AG04450 (cell line): Measurements from ENCODE around the gene SMYD2. TPM values are rescaled to one million over a fixed set of nuclear protein-coding genes. Genes with fewer than 3 reads are reported as not detected.

Experiments
- CTCF ChIA-PET: fragments of 300-600, 350-600 bp; formaldehyde crosslinking; extraction: SDS; loops from one replicate; lab custom pipeline; 2022; ENCODE audit warnings: antibody characterized with exemption, inconsistent platforms; lab: Charles Lee
- POLR2A ChIA-PET: fragments of 350-600 bp; formaldehyde crosslinking; extraction: SDS; loops from one replicate; lab custom pipeline; 2021; ENCODE audit warnings: antibody characterized with exemption, inconsistent platforms; lab: Yijun Ruan, JAX
- DNase-seq: peaks from one replicate; pipeline ENCODE4 v3.0.0-alpha.2; 2011; ENCODE audit warnings: low read depth, low spot score
- H3K27ac ChIP-seq: one replicate; pipeline ENCODE4 v1.5.1; 2012; ENCODE audit warnings: low read depth, low read length, control low read depth
- H3K27me3 ChIP-seq: one replicate; pipeline ENCODE4 v1.6.0; 2012; ENCODE audit warnings: low read length; ENCODE audit not compliant: control insufficient read depth, insufficient read depth
- H3K4me3 ChIP-seq: 2 replicates; pipeline ENCODE4 v1.5.1; 2011; ENCODE audit warnings: mild to moderate bottlenecking, low read depth, low read length, control low read depth
- H3K9me3 ChIP-seq: 2 replicates; pipeline ENCODE4 v1.5.1; 2012; ENCODE audit warnings: low read length; ENCODE audit not compliant: control insufficient read depth, insufficient read depth
- polyA plus RNA-seq: library from polyadenylated mRNA; depleted of rRNA; stranded (reverse); fragments of >200 nt; gene quantifications from 2 replicates; pipeline ENCODE4 v1.2.3, GENCODE V29; 2011
- TF ChIP-seq, protein P1 (sequence below): IDR thresholded peaks from 2 replicates; pipeline ENCODE4 v1.5.1; 2011; ENCODE audit warnings: low read depth, low read length, control low read depth, inconsistent platforms

Gene SMYD2
- polyA plus RNA-seq, 1 experiment: 54.7 TPM

DNA sequence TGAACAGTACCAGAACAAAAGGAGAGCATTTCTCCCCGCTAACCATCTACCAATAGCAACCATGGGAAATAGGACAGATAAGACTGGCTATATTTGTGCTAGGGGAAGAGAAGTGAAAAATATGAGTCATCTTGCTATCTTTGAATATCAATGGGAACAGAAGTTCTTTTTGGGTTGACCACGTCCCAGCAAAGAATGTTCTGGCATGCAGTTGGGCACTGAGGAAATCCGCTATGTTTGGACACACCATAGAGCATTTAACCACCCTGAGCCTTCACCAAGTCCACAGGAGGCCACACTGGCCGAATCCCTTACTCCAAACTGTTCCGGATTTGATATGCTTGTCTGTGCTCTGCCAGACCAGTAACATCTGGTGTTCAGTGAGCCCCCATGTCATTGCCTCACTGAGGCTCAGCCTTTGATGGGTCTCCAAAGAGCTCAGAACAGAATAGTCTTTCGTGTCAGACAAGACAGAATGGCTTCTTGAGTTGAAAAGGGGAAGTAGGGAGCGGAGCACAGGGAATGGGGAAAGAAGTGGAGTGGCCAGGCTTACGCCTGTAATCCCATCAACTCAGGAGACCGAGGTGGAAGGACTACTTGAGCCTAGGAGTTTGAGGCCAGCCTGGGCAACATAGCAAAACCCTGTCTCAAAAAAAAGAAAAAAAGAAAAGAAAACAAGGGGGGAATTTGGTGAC is 81.4 kb downstream of the SMYD2 start:
- POLR2A ChIA-PET: no interaction called here
- TF ChIP-seq, protein P1, sequence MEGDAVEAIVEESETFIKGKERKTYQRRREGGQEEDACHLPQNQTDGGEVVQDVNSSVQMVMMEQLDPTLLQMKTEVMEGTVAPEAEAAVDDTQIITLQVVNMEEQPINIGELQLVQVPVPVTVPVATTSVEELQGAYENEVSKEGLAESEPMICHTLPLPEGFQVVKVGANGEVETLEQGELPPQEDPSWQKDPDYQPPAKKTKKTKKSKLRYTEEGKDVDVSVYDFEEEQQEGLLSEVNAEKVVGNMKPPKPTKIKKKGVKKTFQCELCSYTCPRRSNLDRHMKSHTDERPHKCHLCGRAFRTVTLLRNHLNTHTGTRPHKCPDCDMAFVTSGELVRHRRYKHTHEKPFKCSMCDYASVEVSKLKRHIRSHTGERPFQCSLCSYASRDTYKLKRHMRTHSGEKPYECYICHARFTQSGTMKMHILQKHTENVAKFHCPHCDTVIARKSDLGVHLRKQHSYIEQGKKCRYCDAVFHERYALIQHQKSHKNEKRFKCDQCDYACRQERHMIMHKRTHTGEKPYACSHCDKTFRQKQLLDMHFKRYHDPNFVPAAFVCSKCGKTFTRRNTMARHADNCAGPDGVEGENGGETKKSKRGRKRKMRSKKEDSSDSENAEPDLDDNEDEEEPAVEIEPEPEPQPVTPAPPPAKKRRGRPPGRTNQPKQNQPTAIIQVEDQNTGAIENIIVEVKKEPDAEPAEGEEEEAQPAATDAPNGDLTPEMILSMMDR: no peak
- no peak for DNase-seq
- no peak overlapping the region for H3K4me3 ChIP-seq
- no peaks in the 10 kb centered on the region for H3K27me3 ChIP-seq
- CTCF ChIA-PET: interaction anchor here (3.6 kb wide), 1 partner anchor 30 kb away, joined by 13 read pairs; no protein-coding TSS in a partner anchor
- H3K27ac ChIP-seq: no peak overlapping the region
- H3K9me3 ChIP-seq: no peaks in the 10 kb centered on the region

DNA sequence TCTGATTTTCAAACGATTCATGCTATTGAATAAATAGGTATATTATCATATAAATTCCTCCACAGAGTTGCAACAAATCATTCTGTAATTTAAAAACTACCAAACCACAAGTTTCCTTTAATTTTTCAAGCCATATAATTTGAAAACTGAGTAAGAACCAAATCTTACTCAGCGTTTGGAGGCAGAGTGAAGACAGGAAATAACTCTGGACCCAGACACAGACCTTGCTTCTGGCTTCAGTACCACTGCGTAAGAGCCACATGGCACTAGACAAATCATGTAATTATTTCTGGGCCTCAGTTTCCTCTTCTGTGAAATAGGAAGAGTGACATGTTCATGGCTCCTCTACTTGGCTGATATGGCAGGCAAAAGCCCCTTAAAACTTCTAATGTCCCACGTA is 82.4 kb downstream of the SMYD2 start:
- TF ChIP-seq, protein P1: no peak
- Histone ChIP-seq H3K27me3 (no peaks in the 10 kb centered on the region), H3K4me3 (no peak overlapping the region), H3K9me3 (no peaks in the 10 kb centered on the region), H3K27ac (no peak overlapping the region)
- POLR2A ChIA-PET: no interaction called here
- no peak for DNase-seq
- CTCF ChIA-PET: interaction anchor here (0.6 kb wide), 1 partner anchor 228 kb away, joined by 3 read pairs; no protein-coding TSS in a partner anchor

DNA sequence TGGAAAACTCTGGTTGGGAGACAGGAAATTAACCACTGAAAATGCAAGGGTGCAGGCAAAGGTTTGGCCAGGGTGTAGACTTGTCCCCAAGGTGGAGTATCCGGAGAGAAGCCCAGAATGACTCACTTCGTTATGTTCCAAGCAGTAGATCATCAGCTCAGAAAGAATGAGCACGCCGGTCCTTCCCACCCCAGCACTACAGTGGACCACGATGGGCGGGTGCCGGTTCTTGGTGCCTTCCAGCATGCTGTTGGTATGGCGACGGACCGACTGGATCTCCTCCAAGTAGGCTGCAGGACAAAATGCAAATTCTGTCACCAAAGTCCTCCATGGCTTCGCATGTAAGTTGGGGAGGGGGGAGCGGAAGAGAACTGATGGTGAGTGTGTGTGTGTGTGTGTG is 83.4 kb downstream of the SMYD2 start:
- Histone ChIP-seq H3K27ac (no peak overlapping the region), H3K4me3 (no peak overlapping the region), H3K9me3 (no peaks in the 10 kb centered on the region), H3K27me3 (no peaks in the 10 kb centered on the region)
- POLR2A ChIA-PET: no interaction called here
- TF ChIP-seq, protein P1: no peak
- DNase-seq: no peak
- CTCF ChIA-PET: no interaction called here

DNA sequence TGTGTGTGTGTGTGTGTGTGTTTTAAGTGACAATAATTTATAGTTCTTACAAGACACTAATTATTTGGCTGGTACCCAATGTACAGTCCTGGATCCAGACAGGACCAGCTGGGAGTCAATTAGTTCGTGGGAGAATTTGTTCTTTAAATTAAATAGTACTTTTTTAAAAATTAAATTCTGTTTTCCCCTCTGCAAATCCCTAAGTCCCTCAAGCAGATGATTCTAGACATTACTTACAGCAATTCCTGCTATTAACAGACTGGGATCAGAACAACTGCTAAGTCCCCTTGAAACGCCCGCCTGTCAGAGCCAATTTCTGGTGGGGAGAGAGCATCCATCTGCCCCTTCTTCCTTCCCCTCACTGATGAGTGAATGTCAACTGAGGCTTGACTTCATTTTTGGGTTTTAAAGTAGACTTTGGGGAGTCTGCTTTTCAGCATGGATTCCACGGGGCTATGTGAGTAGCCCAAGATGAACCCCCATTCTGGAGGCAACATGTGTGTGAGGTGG is 83.9 kb downstream of the SMYD2 start:
- POLR2A ChIA-PET: no interaction called here
- CTCF ChIA-PET: interaction anchor here (1.5 kb wide), 1 partner anchor 10 kb away, joined by 3 read pairs; no protein-coding TSS in a partner anchor
- Histone ChIP-seq H3K9me3 (no peaks in the 10 kb centered on the region), H3K27ac (no peak overlapping the region), H3K27me3 (no peaks in the 10 kb centered on the region), H3K4me3 (no peak overlapping the region)
- no peak for DNase-seq
- TF ChIP-seq, protein P1: no peak

DNA sequence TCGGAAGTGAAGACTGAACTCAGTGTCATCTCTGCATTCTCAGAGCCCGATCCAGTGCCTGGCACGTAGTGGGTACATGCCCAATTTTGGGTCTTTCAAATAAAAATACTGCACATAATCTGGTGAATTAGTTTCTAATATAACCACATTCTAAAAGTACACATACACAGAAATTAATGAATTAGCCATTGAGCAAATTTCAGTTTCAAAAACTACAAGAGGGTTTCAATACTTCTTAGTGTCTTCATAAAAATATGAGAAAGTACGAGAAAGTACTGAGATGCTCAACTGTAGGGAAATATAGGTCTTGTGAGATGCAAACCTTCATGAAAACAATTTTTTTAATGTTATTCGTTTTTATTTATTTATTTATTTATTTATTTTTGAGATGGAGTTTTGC is 86.9 kb downstream of the SMYD2 start:
- Histone ChIP-seq H3K9me3 (no peaks in the 10 kb centered on the region), H3K4me3 (no peak overlapping the region), H3K27ac (no peak overlapping the region), H3K27me3 (no peaks in the 10 kb centered on the region)
- DNase-seq: no peak
- POLR2A ChIA-PET: no interaction called here
- TF ChIP-seq, protein P1: no peak
- CTCF ChIA-PET: no interaction called here
